Uterus (tissue), 4 donors: ENCODE results near the gene RNGTT. TPM values are rescaled to one million over a fixed set of nuclear protein-coding genes. Genes with fewer than 3 reads are reported as not detected.

Experiments used
- DNase-seq, 2 donors: peaks; one replicate each; pipeline ENCODE4 v3.0.0-alpha.2; 2019 to 2020
- H3K27ac ChIP-seq, 2 donors: fragments of 200-600 bp; sonication (generic); 1 replicate in 1 of 2; 2 replicates in 1 of 2; pipeline ENCODE4 v1.5.1; 2016 to 2018
- H3K27me3 ChIP-seq, 2 donors: fragments of 200-600 bp; sonication (generic); one replicate each; pipeline ENCODE4 v1.5.1; 2018 to 2019; ENCODE audit warnings: control low read depth in 1 of 2
- H3K36me3 ChIP-seq, 2 donors: fragments of 200-600 bp; sonication (generic); one replicate each; pipeline ENCODE4 v1.5.1; 2019; ENCODE audit warnings: control low read depth in 1 of 2
- H3K4me1 ChIP-seq, 2 donors: fragments of 200-600 bp; sonication (generic); one replicate each; pipeline ENCODE4 v1.5.1; 2018 to 2019; ENCODE audit warnings: control low read depth in 1 of 2
- H3K4me3 ChIP-seq, 2 donors: fragments of 200-600 bp; sonication (generic); 1 replicate in 1 of 2; 2 replicates in 1 of 2; pipeline ENCODE4 v1.5.1; 2018 to 2019; ENCODE audit warnings: mild to moderate bottlenecking in 1 of 2
- H3K9me3 ChIP-seq, 2 donors: fragments of 200-600 bp; sonication (generic); one replicate each; pipeline ENCODE4 v1.5.1; 2019; ENCODE audit warnings: control low read depth in 1 of 2
- CTCF ChIP-seq, 4 experiments: fragments of 200-600 bp in 2 of 4; fragments of 450-650 bp in 2 of 4; sonication (generic) in 2 of 4; IDR thresholded peaks; one replicate each; pipeline ENCODE4 v1.5.1; 2016 to 2019; ENCODE audit warnings: antibody characterized with exemption in 4 of 4, mild to moderate bottlenecking in 2 of 4, moderate library complexity in 1 of 4
- POLR2A ChIP-seq, 2 donors: fragments of 450-650 bp; IDR thresholded peaks; one replicate each; pipeline ENCODE4 v1.6.1; 2016; ENCODE audit warnings: antibody characterized with exemption in 2 of 2, mild to moderate bottlenecking in 1 of 2, moderate library complexity in 1 of 2
- intact Hi-C: fragments of 100-400 bp; cut with DNase I; formaldehyde crosslinking; loops from one replicate; pipeline ENCODE4 v1.15.1; 2023; ENCODE audit warnings: low total_unique reads
- total RNA-seq, 4 donors: library from RNA; depleted of rRNA in 3 of 4; stranded (reverse); fragments of >200 nt in 3 of 4; gene quantifications; one replicate each; pipeline versions ENCODE4 v1.1.0 to v1.2.4, GENCODE V29; 2014 to 2023
- donor health status: DM: yes; HTN: yes; CAD: no.

RNGTT gene
- total RNA-seq, 4 donors from 2014 or later: 7.4 to 45.7 (median 16.1) TPM

GRCh38 chr6:88650979-88651378 is 312.4 kb downstream of the RNGTT start:
- Histone ChIP-seq H3K4me1 (no peaks in the 10 kb centered on the region), H3K27ac (no peak overlapping the region), H3K4me3 (no peak overlapping the region), H3K9me3 (no peaks in the 10 kb centered on the region), H3K27me3 (no peaks in the 10 kb centered on the region), H3K36me3 (no peaks in the 10 kb centered on the region)
- TF ChIP-seq CTCF (IDR thresholded peaks at IDR 0.05): no peak
- TF ChIP-seq POLR2A (IDR thresholded peaks at IDR 0.05): no peak
- intact Hi-C loops: no loop called here
- no peak for DNase-seq

- TF ChIP-seq CTCF (IDR thresholded peaks at IDR 0.05) (no peak), POLR2A (IDR thresholded peaks at IDR 0.05) (no peak)
- DNase-seq: no peak
- no peaks in the 10 kb centered on the region for H3K9me3 ChIP-seq
- no peaks in the 10 kb centered on the region for H3K36me3 ChIP-seq
- H3K4me1 ChIP-seq: no peaks in the 10 kb centered on the region
- H3K27me3 ChIP-seq: no peaks in the 10 kb centered on the region
- H3K27ac ChIP-seq: no peak overlapping the region
- intact Hi-C loops: no loop called here
- no peak overlapping the region for H3K4me3 ChIP-seq
Observed at GRCh38 chr6:88650029-88650619, 313.3 kb downstream of the RNGTT start.

- H3K9me3 ChIP-seq: no peaks in the 10 kb centered on the region
- intact Hi-C loops: no loop called here
- no peaks in the 10 kb centered on the region for H3K4me1 ChIP-seq
- no peaks in the 10 kb centered on the region for H3K27me3 ChIP-seq
- no peak overlapping the region for H3K4me3 ChIP-seq
- DNase-seq: no peak
- H3K27ac ChIP-seq: no peak overlapping the region
- no peaks in the 10 kb centered on the region for H3K36me3 ChIP-seq
- no peak for TF ChIP-seq CTCF (IDR thresholded peaks at IDR 0.05)
Observed at GRCh38 chr6:88641178-88641903, 322.1 kb downstream of the RNGTT start.

- TF ChIP-seq CTCF (IDR thresholded peaks at IDR 0.05): no peak
- no peaks in the 10 kb centered on the region for H3K36me3 ChIP-seq
- no peak for DNase-seq
- H3K4me1 ChIP-seq: no peaks in the 10 kb centered on the region
- H3K27ac ChIP-seq: no peak overlapping the region
- intact Hi-C loops: no loop called here
- no peaks in the 10 kb centered on the region for H3K9me3 ChIP-seq
- H3K27me3 ChIP-seq: no peaks in the 10 kb centered on the region
- no peak overlapping the region for H3K4me3 ChIP-seq
Observed at GRCh38 chr6:88637761-88638545, 325.5 kb downstream of the RNGTT start.

- no peak overlapping the region for H3K4me3 ChIP-seq
- H3K27ac ChIP-seq: no peak overlapping the region
- no peaks in the 10 kb centered on the region for H3K9me3 ChIP-seq
- intact Hi-C loops: no loop called here
- TF ChIP-seq POLR2A (IDR thresholded peaks at IDR 0.05) (no peak), CTCF (IDR thresholded peaks at IDR 0.05) (no peak)
- H3K36me3 ChIP-seq: no peaks in the 10 kb centered on the region
- DNase-seq: no peak
- no peaks in the 10 kb centered on the region for H3K4me1 ChIP-seq
- no peaks in the 10 kb centered on the region for H3K27me3 ChIP-seq
Observed at GRCh38 chr6:88636871-88637270, 326.5 kb downstream of the RNGTT start.
